ENCODE measurements around the gene MTMR12. TPM values are rescaled to one million over a fixed set of nuclear protein-coding genes. Genes with fewer than 3 reads are reported as not detected.

The MTMR12 gene
- total RNA-seq, 4 donors from 2014 or later = 35.8 to 40.0 (median 38.1) TPM

DNA sequence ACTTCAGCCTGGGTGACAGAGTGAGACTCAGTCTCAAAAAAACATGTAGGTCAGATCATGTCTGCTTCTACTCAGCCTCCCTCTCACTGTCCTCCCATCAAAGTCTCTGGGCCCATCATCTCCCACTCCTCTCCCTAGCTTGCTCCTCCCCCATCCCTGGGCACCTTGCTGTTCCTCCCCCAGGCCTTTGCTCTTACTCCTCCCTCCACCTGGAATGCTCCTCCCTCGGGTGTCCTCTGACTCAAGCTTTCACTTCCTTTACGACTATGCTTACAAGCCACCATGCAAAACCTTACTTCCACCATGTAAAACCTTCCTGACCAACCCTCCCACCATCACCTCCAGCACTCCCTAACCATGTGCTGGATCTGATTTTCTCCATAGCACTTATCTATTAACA, 51.5 kb downstream of the MTMR12 start:
- WGBS, 2 donors = 71 to 73% methylated on average over 2 of the region's 2 CpGs
- no peaks in the 10 kb centered on the region for H3K9me3 ChIP-seq
- H3K27me3 ChIP-seq = no peaks in the 10 kb centered on the region
- peaks cover 0 to 87% (median 7%) of the 10 kb centered on the region in 3 donors for H3K36me3 ChIP-seq
- peak overlapping the region in 2 of 4 donors; percentile 68 to 69 for H3K27ac ChIP-seq
- H3K4me3 ChIP-seq = no peak overlapping the region
- no peak for DNase-seq (ENCODE audit: low spot score in 2 of 2)
- TF ChIP-seq POLR2A (IDR thresholded peaks at IDR 0.05) (no peak), EP300 (IDR thresholded peaks at IDR 0.05) (no peak)
- TF ChIP-seq, protein P1, sequence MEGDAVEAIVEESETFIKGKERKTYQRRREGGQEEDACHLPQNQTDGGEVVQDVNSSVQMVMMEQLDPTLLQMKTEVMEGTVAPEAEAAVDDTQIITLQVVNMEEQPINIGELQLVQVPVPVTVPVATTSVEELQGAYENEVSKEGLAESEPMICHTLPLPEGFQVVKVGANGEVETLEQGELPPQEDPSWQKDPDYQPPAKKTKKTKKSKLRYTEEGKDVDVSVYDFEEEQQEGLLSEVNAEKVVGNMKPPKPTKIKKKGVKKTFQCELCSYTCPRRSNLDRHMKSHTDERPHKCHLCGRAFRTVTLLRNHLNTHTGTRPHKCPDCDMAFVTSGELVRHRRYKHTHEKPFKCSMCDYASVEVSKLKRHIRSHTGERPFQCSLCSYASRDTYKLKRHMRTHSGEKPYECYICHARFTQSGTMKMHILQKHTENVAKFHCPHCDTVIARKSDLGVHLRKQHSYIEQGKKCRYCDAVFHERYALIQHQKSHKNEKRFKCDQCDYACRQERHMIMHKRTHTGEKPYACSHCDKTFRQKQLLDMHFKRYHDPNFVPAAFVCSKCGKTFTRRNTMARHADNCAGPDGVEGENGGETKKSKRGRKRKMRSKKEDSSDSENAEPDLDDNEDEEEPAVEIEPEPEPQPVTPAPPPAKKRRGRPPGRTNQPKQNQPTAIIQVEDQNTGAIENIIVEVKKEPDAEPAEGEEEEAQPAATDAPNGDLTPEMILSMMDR (IDR thresholded peaks at IDR 0.05) = no peak
- peaks cover 0 to 11% (median 0%) of the 10 kb centered on the region in 4 donors for H3K4me1 ChIP-seq

- WGBS, 2 donors = 84 to 100% methylated on average over 1 of the region's 1 CpG
- Histone ChIP-seq H3K36me3 (peaks cover 0 to 81% (median 15%) of the 10 kb centered on the region in 3 donors), H3K4me3 (no peak overlapping the region), H3K27me3 (no peaks in the 10 kb centered on the region), H3K9me3 (no peaks in the 10 kb centered on the region), H3K4me1 (peaks cover 0 to 25% (median 0%) of the 10 kb centered on the region in 4 donors), H3K27ac (no peak overlapping the region)
- no peak for DNase-seq (ENCODE audit: low spot score in 2 of 2)
- TF ChIP-seq, protein P1 (IDR thresholded peaks at IDR 0.05) = no peak
- TF ChIP-seq EP300 (IDR thresholded peaks at IDR 0.05) (no peak), POLR2A (IDR thresholded peaks at IDR 0.05) (no peak)
These were observed 53.7 kb downstream of the MTMR12 start for GRCh38 chr5:32259033-32259432.

GRCh38 chr5:32258424-32258823, 54.3 kb downstream of the MTMR12 start:
- no peak overlapping the region for H3K27ac ChIP-seq
- no peak for DNase-seq (ENCODE audit: low spot score in 2 of 2)
- no peaks in the 10 kb centered on the region for H3K9me3 ChIP-seq
- TF ChIP-seq EP300 (IDR thresholded peaks at IDR 0.05) = no peak
- no peak for TF ChIP-seq POLR2A (IDR thresholded peaks at IDR 0.05)
- TF ChIP-seq, protein P1 (IDR thresholded peaks at IDR 0.05) = no peak
- H3K4me1 ChIP-seq = peaks cover 0 to 25% (median 0%) of the 10 kb centered on the region in 4 donors
- 77 to 91% methylated on average over 3 of the region's 3 CpGs for WGBS, 2 donors
- no peaks in the 10 kb centered on the region for H3K27me3 ChIP-seq
- no peak overlapping the region for H3K4me3 ChIP-seq
- peaks cover 0 to 81% (median 15%) of the 10 kb centered on the region in 3 donors for H3K36me3 ChIP-seq

DNA sequence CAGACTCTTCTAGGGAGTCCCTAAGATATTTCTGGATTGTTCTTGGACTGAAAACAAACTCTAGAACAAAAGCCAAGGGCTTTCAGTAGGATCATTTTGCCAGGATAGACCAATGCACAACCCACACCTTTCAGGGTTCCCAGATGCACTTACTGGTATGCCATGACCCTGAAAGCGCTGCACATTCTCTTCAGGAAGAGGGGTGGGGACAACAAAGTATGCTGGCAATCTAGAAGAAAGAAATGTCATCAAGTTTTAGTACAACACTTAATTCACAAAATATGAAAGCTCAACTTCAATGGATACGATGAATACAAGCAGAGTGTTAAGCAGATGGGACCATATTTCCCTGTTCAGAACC, 57.2 kb downstream of the MTMR12 start:
- peaks cover 0 to 18% (median 0%) of the 10 kb centered on the region in 4 donors for H3K4me1 ChIP-seq
- H3K27me3 ChIP-seq = no peaks in the 10 kb centered on the region
- no peaks in the 10 kb centered on the region for H3K9me3 ChIP-seq
- WGBS, 2 donors = 73 to 74% methylated on average over 2 of the region's 2 CpGs
- no peak overlapping the region for H3K4me3 ChIP-seq
- H3K36me3 ChIP-seq = peaks cover 0 to 77% (median 8%) of the 10 kb centered on the region in 3 donors
- no peak for TF ChIP-seq POLR2A (IDR thresholded peaks at IDR 0.05)
- TF ChIP-seq, protein P1 (IDR thresholded peaks at IDR 0.05) = no peak
- DNase-seq (ENCODE audit: low spot score in 2 of 2) = no peak
- H3K27ac ChIP-seq = peak overlapping the region in 2 of 4 donors; percentile 44 to 52

DNA sequence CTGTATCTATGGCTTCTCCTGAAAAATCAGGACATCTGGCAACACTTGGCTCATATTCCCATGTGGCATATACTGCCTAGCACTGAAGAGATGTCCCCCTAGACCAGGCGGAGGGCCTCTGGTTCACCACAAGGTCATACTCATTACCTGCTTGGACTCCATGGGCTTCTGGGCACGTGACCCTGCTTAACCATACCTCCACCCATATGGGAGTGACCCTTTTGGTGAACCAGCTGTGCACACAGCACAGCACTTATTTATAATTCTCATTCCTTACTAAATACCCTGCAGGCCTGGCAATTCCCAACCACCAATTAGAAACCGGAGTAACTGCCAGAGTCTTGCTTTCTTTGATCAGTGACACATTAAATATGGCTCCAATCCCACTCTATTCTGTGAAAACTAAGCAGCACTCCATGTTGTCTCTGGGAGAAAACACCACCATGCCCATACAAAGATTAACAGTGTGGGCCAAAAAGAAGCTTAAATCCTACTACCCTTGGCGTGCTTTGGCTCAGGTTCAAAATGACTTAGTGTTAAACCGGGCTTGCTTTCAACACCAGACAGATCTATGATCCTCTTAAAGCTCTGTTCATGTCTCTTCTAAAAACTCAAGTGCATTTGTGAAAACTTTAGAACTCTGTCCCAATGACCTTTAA, 57.7 kb downstream of the MTMR12 start:
- Histone ChIP-seq H3K27me3 (no peaks in the 10 kb centered on the region), H3K36me3 (peaks cover 0 to 77% (median 8%) of the 10 kb centered on the region in 3 donors), H3K4me3 (no peak overlapping the region), H3K4me1 (peaks cover 0 to 13% (median 0%) of the 10 kb centered on the region in 4 donors), H3K27ac (peak overlapping the region in 2 of 4 donors; percentile 44 to 52), H3K9me3 (no peaks in the 10 kb centered on the region)
- no peak for DNase-seq (ENCODE audit: low spot score in 2 of 2)
- 48 to 65% methylated on average over 5 of the region's 5 CpGs for WGBS, 2 donors
- TF ChIP-seq, protein P1 (IDR thresholded peaks at IDR 0.05) = no peak
- TF ChIP-seq EP300 (IDR thresholded peaks at IDR 0.05) (no peak), POLR2A (IDR thresholded peaks at IDR 0.05) (no peak)
